ENCODE results near the gene PTRHD1.

GRCh38 chr2:24744356-24744755, 48.8 kb downstream of the PTRHD1 start:
- TF ChIP-seq CTCF (IDR thresholded peaks at IDR 0.05) (no peak), EZH2phosphoT487 (IDR thresholded peaks at IDR 0.05) (no peak)
